CD4-positive, alpha-beta T cell (primary cell): Measurements from ENCODE around the gene KCNH4. TPM values are rescaled to one million over a fixed set of nuclear protein-coding genes. Genes with fewer than 3 reads are reported as not detected.

Source experiments
- ATAC-seq: fragments of 200-7000 bp; cut with Tn5 transposase; one replicate; pipeline ENCODE4 v1.10.0; 2022; ENCODE audit warnings: mild to moderate bottlenecking; ENCODE audit not compliant: poor library complexity
- CTCF ChIA-PET: fragments of 350-600 bp; sonication (Branson Sonifier 250); formaldehyde crosslinking; loops from one replicate; lab custom pipeline; 2021; ENCODE audit warnings: antibody characterized with exemption, inconsistent platforms; lab: Charles Lee
- POLR2A ChIA-PET: fragments of 350-600 bp; sonication (Branson Sonifier 250); formaldehyde crosslinking; loops from one replicate; lab custom pipeline; 2021; ENCODE audit warnings: antibody characterized with exemption, inconsistent platforms; lab: Charles Lee
- DNase-seq, 14 experiments: peaks; one replicate each; pipeline ENCODE4 v3.0.0-alpha.2; 2013 to 2020; ENCODE audit warnings: mixed read lengths in 2 of 14
- H3K27ac ChIP-seq, 2 donors: one replicate each; pipeline versions ENCODE4 v1.5.1 to v1.7.0; 2013; ENCODE audit warnings: low read length in 2 of 2, low read depth in 1 of 2, mild to moderate bottlenecking in 1 of 2
- H3K27me3 ChIP-seq, 2 experiments: 1 replicate in 1 of 2; 2 replicates in 1 of 2; pipeline versions ENCODE4 v1.6.1 to v1.7.0; 2013; ENCODE audit warnings: low read length in 2 of 2, control low read depth in 1 of 2, mild to moderate bottlenecking in 1 of 2, moderate library complexity in 1 of 2; ENCODE audit not compliant: insufficient read depth in 2 of 2, control insufficient read depth in 1 of 2
- H3K36me3 ChIP-seq: one replicate; pipeline ENCODE4 v1.6.1; 2013; ENCODE audit warnings: low read length, control low read depth; ENCODE audit not compliant: insufficient read depth
- H3K4me1 ChIP-seq: one replicate; pipeline ENCODE4 v1.6.1; 2013; ENCODE audit warnings: low read length, control low read depth; ENCODE audit not compliant: insufficient read depth
- H3K4me3 ChIP-seq: one replicate; pipeline ENCODE4 v1.5.1; 2013; ENCODE audit warnings: mild to moderate bottlenecking, low read length, moderate library complexity
- H3K9me3 ChIP-seq, 2 experiments: 1 replicate in 1 of 2; 2 replicates in 1 of 2; pipeline versions ENCODE4 v1.6.1 to v1.7.0; 2013; ENCODE audit warnings: low read length in 2 of 2, mild to moderate bottlenecking in 2 of 2, control low read depth in 1 of 2, moderate library complexity in 1 of 2; ENCODE audit not compliant: control insufficient read depth in 1 of 2, insufficient read depth in 1 of 2
- H3K27ac Mint-ChIP-seq: one replicate; pipeline ENCODE4 v1.8.0; 2020; ENCODE audit warnings: mixed read lengths
- H3K27me3 Mint-ChIP-seq: one replicate; pipeline ENCODE4 v1.8.0; 2021; ENCODE audit warnings: mixed read lengths
- H3K36me3 Mint-ChIP-seq: one replicate; pipeline ENCODE4 v1.8.0; 2021; ENCODE audit warnings: low read depth, mixed read lengths
- H3K4me1 Mint-ChIP-seq: one replicate; pipeline ENCODE4 v1.8.0; 2021; ENCODE audit warnings: low read depth, mixed read lengths
- H3K4me3 Mint-ChIP-seq: one replicate; pipeline ENCODE4 v1.8.0; 2020; ENCODE audit warnings: mild to moderate bottlenecking, mixed read lengths
- H3K9me3 Mint-ChIP-seq: one replicate; pipeline ENCODE4 v1.8.0; 2020; ENCODE audit warnings: mixed read lengths
- CTCF ChIP-seq: fragments of 200-600 bp; IDR thresholded peaks from one replicate; pipeline ENCODE4 v1.8.0; 2022; ENCODE audit warnings: antibody characterized with exemption, mild to moderate bottlenecking
- intact Hi-C, 2 experiments: fragments of 100-400 bp; cut with DNase I in 1 of 2; cut with micrococcal nuclease in 1 of 2; formaldehyde crosslinking; loops; one replicate each; pipeline versions ENCODE4 v1.15.1 to v1.9.0; 2023 to 2025; cut with DNase I, micrococcal nuclease
- total RNA-seq, 174 experiments: library from RNA in 2 of 174; stranded (reverse) in 2 of 174; gene quantifications; one replicate each; pipeline ENCODE4 v1.2.3 and lab custom pipeline; 2021 to 2026

The KCNH4 gene
- total RNA-seq, 2 experiments from 2014 or later = 0.17 to 0.25 TPM

- ChIA-PET CTCF (no interaction called here), POLR2A (no interaction called here)
- Histone ChIP-seq H3K4me3 (no peak overlapping the region), H3K9me3 (no peaks in the 10 kb centered on the region), H3K27me3 (no peaks in the 10 kb centered on the region), H3K4me1 (peaks cover 67% of the 10 kb centered on the region), H3K36me3 (peaks cover 53% of the 10 kb centered on the region), H3K27ac (no peak overlapping the region)
- Mint-ChIP-seq H3K9me3 (no peaks in the 10 kb centered on the region), H3K27ac (no peak overlapping the region), H3K27me3 (no peaks in the 10 kb centered on the region), H3K36me3 (peaks cover 57% of the 10 kb centered on the region), H3K4me3 (no peak overlapping the region), H3K4me1 (peaks cover 73% of the 10 kb centered on the region)
- no peak for ATAC-seq
- no peak for TF ChIP-seq CTCF
- no peak for DNase-seq
- intact Hi-C loops = no loop called here
Measured at GRCh38 chr17:42138749-42139492, 42.0 kb downstream of the KCNH4 start.

GRCh38 chr17:42136654-42137051, 44.3 kb downstream of the KCNH4 start:
- CTCF ChIA-PET = no interaction called here
- ATAC-seq (no peak), DNase-seq (no peak)
- POLR2A ChIA-PET = no interaction called here
- Histone ChIP-seq H3K36me3 (peaks cover 44% of the 10 kb centered on the region), H3K9me3 (no peaks in the 10 kb centered on the region), H3K27ac (no peak overlapping the region), H3K4me1 (peaks cover 76% of the 10 kb centered on the region), H3K4me3 (no peak overlapping the region), H3K27me3 (no peaks in the 10 kb centered on the region)
- TF ChIP-seq CTCF = no peak
- intact Hi-C loops = no loop called here
- no peaks in the 10 kb centered on the region for H3K27me3 Mint-ChIP-seq
- no peaks in the 10 kb centered on the region for H3K9me3 Mint-ChIP-seq
- H3K27ac Mint-ChIP-seq = peak overlapping the region; percentile 69
- H3K4me1 Mint-ChIP-seq = peaks cover 79% of the 10 kb centered on the region
- peaks cover 51% of the 10 kb centered on the region for H3K36me3 Mint-ChIP-seq
- no peak overlapping the region for H3K4me3 Mint-ChIP-seq

GRCh38 chr17:42135664-42136653, 45.0 kb downstream of the KCNH4 start:
- peaks cover 79% of the 10 kb centered on the region for H3K4me1 Mint-ChIP-seq

More at GRCh38 chr17:42135664-42136653, 45.0 kb downstream of the KCNH4 start:
- ChIA-PET CTCF (no interaction called here), POLR2A (interaction anchor here (0.8 kb wide), 1 partner anchor 116 kb away, joined by 4 read pairs; the partner anchor contains the start of gene NKIRAS2)
- no peak for TF ChIP-seq CTCF
- Histone ChIP-seq H3K36me3 (peaks cover 42% of the 10 kb centered on the region), H3K4me3 (no peak overlapping the region), H3K4me1 (peaks cover 73% of the 10 kb centered on the region), H3K27ac (peak overlapping the region in 1 of 2 donors; percentile 25), H3K9me3 (no peaks in the 10 kb centered on the region), H3K27me3 (no peaks in the 10 kb centered on the region)
- DNase-seq (peak in 3 of 14 experiments; percentile 34 to 47 (median 44)), ATAC-seq (no peak)
- Mint-ChIP-seq H3K9me3 (no peaks in the 10 kb centered on the region), H3K4me3 (peak overlapping the region; percentile 48), H3K27me3 (no peaks in the 10 kb centered on the region), H3K36me3 (peaks cover 51% of the 10 kb centered on the region), H3K27ac (peak overlapping the region; percentile 69)
- intact Hi-C loops = no loop called here
